OCI-LY7 (cell line): ENCODE data around the gene TMC7.

ENCODE experiments used
- EZH2phosphoT487 ChIP-seq: fragments of 200-600 bp; sonication (generic); IDR thresholded peaks from 2 replicates; pipeline ENCODE4 v1.6.1; 2018; ENCODE audit warnings: low read depth, borderline replicate concordance, mild to moderate bottlenecking, mixed run types, antibody characterized with exemption, low read length, moderate library complexity, mixed read lengths
- TF ChIP-seq, protein P1 (sequence below): fragments of 200-600 bp; sonication (generic); conservative IDR thresholded peaks from 2 replicates; pipeline ENCODE4 v1.5.1; 2014; ENCODE audit warnings: mild to moderate bottlenecking, antibody characterized with exemption, low read length, moderate library complexity, mixed read lengths

DNA sequence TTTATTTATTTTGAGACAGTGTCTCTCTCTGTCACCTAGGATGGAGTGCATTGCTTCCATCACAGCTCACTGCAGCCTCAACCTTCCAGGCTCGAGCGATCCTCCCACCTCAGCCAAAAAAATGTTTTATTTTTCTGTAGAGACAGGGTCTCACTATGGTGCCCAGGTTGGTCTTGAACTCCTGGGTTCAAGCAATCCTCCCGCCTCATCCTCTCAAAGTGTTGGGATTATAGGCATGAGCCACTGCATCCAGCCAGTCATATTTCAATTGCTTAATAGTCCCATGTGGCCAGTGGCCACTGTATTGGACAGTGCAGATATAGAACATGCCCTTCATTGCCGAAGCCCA is 15.3 kb downstream of the TMC7 start:
- TF ChIP-seq, protein P1, sequence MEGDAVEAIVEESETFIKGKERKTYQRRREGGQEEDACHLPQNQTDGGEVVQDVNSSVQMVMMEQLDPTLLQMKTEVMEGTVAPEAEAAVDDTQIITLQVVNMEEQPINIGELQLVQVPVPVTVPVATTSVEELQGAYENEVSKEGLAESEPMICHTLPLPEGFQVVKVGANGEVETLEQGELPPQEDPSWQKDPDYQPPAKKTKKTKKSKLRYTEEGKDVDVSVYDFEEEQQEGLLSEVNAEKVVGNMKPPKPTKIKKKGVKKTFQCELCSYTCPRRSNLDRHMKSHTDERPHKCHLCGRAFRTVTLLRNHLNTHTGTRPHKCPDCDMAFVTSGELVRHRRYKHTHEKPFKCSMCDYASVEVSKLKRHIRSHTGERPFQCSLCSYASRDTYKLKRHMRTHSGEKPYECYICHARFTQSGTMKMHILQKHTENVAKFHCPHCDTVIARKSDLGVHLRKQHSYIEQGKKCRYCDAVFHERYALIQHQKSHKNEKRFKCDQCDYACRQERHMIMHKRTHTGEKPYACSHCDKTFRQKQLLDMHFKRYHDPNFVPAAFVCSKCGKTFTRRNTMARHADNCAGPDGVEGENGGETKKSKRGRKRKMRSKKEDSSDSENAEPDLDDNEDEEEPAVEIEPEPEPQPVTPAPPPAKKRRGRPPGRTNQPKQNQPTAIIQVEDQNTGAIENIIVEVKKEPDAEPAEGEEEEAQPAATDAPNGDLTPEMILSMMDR, result no peak
- TF ChIP-seq EZH2phosphoT487, result no peak
